LNCaP clone FGC (cell line): ENCODE measurements around the gene ANKMY2.

Experiments
- DNase-seq: peaks from one replicate; pipeline ENCODE4 v3.0.0-alpha.2; 2011; ENCODE audit warnings: low read depth
- H3K4me3 ChIP-seq: 2 replicates; pipeline ENCODE4 v1.5.1; 2011; ENCODE audit warnings: mild to moderate bottlenecking, low read depth, low read length, control low read depth
- TF ChIP-seq, protein P1 (sequence below): IDR thresholded peaks from 2 replicates; pipeline ENCODE4 v1.5.1; 2012; ENCODE audit warnings: mild to moderate bottlenecking; ENCODE audit not compliant: control insufficient read depth, insufficient read depth; ENCODE audit errors: extremely low read depth

Gene ANKMY2

DNA sequence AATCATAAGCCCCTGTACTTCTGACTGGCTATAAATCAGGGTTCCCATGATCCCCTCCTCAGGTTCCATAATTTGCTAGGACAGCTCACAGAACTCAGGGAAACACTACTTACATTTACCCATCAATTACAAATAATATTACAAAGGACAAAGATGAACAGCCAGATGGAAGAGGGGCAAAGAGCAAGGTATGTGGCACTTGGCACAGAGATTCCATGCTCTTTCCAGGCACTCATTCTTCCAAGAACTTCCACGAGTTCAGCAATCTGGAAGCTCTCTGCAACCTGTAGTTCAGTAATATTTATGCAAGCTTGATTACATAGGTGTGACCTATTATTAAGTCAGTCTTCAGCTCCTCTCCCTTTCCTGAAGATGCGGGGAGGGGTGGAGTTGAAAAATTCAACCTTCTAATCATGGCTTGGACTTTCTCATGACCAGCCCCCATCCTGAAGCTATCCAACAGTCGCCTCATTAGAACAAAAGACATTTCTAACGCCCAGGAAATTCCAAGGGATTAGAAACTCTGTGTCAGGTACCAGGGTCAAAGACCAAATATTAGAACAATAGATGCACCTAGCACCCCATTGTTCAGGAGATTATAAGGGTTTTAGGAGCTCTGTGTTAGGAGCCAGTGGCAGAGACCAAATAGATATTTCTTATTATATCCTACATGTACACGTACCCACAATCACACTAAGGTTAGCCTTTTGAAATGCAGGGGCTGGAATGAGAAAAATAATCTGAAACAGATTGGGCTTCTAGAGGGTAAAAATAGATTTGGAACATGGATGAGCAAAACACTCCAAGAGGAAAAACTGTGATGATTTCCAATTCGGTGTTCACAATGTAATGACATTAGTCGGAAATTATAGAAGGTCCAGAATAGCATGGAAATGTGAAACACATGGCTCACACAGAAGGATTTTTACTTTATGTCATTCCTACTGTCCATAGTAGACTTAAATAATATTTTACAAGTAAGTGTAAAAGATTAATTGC, 7.0 kb downstream of the ANKMY2 start:
- DNase-seq: no peak
- TF ChIP-seq, protein P1, sequence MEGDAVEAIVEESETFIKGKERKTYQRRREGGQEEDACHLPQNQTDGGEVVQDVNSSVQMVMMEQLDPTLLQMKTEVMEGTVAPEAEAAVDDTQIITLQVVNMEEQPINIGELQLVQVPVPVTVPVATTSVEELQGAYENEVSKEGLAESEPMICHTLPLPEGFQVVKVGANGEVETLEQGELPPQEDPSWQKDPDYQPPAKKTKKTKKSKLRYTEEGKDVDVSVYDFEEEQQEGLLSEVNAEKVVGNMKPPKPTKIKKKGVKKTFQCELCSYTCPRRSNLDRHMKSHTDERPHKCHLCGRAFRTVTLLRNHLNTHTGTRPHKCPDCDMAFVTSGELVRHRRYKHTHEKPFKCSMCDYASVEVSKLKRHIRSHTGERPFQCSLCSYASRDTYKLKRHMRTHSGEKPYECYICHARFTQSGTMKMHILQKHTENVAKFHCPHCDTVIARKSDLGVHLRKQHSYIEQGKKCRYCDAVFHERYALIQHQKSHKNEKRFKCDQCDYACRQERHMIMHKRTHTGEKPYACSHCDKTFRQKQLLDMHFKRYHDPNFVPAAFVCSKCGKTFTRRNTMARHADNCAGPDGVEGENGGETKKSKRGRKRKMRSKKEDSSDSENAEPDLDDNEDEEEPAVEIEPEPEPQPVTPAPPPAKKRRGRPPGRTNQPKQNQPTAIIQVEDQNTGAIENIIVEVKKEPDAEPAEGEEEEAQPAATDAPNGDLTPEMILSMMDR: no peak
- no peak overlapping the region for H3K4me3 ChIP-seq

DNA sequence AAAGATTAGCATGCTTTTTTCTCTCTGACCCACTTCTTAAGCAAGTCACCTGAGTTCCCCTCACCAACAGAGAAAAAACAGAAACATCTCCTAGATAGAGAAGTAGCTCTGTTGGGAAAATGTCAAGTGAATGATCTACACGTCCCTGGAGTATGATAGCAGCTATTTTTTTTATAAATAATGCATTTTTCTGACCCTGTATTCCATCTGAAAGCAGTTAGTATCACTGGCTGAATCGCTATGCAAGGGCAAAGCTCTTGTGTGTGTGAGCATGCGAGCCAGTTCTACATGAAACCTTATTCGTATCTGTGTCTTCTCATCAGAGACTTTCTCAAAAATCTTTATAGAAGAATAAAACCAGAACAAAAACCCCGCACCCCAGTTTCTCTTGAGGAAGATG, 8.2 kb downstream of the ANKMY2 start:
- H3K4me3 ChIP-seq: no peak overlapping the region
- no peak for DNase-seq
- TF ChIP-seq, protein P1: no peak

DNA sequence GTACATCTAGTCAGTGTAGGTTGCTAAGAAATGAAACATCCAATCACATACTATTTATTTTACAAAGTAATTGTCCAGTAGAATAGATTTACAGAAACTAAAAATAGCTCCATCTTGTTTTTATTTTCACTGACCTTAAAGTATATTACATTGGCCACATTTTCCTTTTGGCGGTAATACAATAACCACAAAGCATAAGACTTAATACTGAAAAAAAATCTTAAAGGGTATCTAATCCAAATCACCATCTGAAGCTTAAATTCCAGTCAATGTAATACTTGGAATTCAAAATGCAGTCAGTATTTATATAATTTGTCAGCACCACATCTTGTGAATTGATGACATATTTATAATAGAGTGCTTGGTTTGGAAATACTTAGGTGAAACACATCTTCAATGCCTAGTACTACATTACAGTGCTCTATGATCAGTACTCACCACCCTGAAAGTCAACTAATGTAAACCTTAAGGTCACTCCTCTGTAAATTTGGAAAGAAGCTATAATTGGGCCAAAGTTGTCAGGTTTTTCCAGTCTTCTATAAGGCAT, 8.9 kb downstream of the ANKMY2 start:
- DNase-seq: no peak
- H3K4me3 ChIP-seq: no peak overlapping the region
- TF ChIP-seq, protein P1: no peak

DNA sequence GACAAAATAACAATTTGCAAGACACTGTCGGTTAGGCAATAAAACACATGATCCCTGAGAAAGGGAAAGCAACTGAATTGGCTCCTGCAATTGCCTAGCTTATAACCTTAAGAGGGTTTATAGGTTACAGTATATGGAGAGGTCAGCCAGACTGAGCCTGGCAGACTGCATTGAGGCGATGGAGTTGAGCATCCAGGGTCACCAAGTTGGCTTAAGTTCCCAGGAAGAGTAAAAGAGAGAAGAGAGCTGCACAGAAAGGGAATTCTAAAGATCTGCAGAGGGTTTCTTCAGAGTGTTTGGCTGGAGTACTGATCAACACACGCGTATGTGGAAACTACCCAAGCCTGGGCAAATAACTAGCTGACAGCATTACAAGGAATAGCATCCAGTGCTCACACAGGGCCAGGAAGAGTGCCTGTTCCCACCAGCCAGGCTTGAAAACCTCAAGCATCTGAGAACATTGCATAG, 11.2 kb downstream of the ANKMY2 start:
- H3K4me3 ChIP-seq: no peak overlapping the region
- TF ChIP-seq, protein P1: no peak
- no peak for DNase-seq

DNA sequence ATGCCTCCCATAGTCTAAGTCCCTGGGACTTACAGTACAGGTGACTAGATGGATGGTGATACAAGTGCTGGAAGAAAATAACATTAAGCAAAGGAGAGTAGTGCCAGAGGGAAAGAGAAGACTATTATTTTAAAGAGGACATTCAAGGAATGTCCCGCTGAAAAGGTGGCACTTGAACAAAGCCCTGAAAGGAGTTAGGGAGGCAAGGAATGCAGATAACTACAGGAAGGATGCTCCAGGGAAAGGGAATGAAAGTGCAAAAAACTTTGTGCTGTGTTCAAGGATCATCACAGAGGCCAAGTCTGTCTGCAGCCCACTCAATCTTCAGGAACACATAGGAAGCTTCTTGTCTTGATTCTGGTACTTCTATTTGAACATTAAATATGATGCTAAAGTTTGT, 14.9 kb downstream of the ANKMY2 start:
- no peak overlapping the region for H3K4me3 ChIP-seq
- DNase-seq: no peak
- TF ChIP-seq, protein P1: no peak

DNA sequence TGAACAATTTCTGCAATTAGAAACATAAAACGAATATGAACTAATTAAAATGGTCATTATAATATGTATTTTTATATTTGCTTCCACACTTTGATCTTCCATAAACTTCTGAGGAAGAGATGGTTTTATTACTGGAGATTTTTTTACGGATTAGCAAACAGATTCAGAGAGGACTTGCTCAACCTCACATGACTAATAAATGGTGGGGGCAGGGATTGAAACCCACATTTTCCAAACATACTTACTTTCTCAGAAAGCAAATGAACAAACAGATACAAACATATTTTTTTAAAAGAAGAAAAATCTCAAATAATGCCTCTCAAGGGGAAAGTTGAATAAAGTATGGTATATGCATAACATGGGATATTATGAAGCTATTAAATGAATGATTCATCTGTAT, 18.3 kb downstream of the ANKMY2 start:
- no peak for DNase-seq
- TF ChIP-seq, protein P1: no peak
- H3K4me3 ChIP-seq: no peak overlapping the region
